ENCODE measurements around the gene C2CD4D.

DNA sequence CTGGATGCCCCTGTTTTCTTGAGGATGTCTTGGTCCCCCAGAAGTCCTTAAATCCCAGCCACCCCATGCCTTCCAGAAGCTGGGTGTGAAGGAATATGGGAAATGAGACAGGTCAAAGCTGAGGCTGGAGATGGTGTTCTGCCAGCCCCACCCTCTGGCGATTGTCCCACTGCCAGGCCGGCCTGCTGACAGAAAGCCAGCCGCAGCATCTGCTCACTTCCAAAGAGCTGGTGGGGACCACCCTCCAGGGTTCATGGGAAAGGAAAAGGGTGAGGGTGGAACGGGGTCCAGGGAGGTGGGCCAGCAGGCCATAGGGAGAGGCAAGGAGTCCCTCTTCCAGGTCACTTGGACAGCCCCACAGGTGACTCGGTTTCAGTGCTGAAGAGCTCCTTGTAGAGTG, 32.5 kb downstream of the C2CD4D start:
- TF ChIP-seq POLR2AphosphoS5 (IDR thresholded peaks at IDR 0.05; ENCODE audit: low read depth, low read length) = no peak
- no peak for TF ChIP-seq CTCF (IDR thresholded peaks at IDR 0.05 in 2 of 3, conservative IDR thresholded peaks at IDR 0.05 in 1 of 3; ENCODE audit: borderline replicate concordance in 1 of 3, insufficient read depth in 1 of 3, low read depth in 2 of 3, low read length in 2 of 3)
- no peak for TF ChIP-seq POLR2A (IDR thresholded peaks at IDR 0.05; ENCODE audit: borderline replicate concordance, extremely low read depth, insufficient read depth, insufficient read length)
- TF ChIP-seq YY1 (IDR thresholded peaks at IDR 0.05; ENCODE audit: extremely low read depth, insufficient replicate concordance, low read depth, low read length) = no peak
- TF ChIP-seq JUND (IDR thresholded peaks at IDR 0.05) = no peak
- TF ChIP-seq SRF (IDR thresholded peaks at IDR 0.05; ENCODE audit: low read depth) = no peak
- no peak for TF ChIP-seq ELF1 (IDR thresholded peaks at IDR 0.05; ENCODE audit: borderline replicate concordance, low read depth)
- TF ChIP-seq CEBPB (IDR thresholded peaks at IDR 0.05; ENCODE audit: low read depth) = no peak
- TF ChIP-seq EGR1 (IDR thresholded peaks at IDR 0.05; ENCODE audit: low read depth) = no peak
- no peak for TF ChIP-seq ZBTB33 (IDR thresholded peaks at IDR 0.05; ENCODE audit: extremely low read depth, insufficient replicate concordance, low read length)
- TF ChIP-seq REST (IDR thresholded peaks at IDR 0.05; ENCODE audit: low read depth) = no peak
- no peak for TF ChIP-seq ATF3 (IDR thresholded peaks at IDR 0.05)
